ENCODE results near the gene ACACB.

- TF ChIP-seq CTCF (IDR thresholded peaks at IDR 0.05; ENCODE audit: low read length): no peak
- TF ChIP-seq EZH2 (IDR thresholded peaks at IDR 0.05; ENCODE audit: borderline replicate concordance, low read length): no peak
These were observed 32.0 kb upstream of the ACACB start for GRCh38 chr12:109084425-109084824.

Data from OCI-LY1 (cell line).